Measurements from ENCODE around the gene NOD2. TPM values are rescaled to one million over a fixed set of nuclear protein-coding genes. Genes with fewer than 3 reads are reported as not detected.

NOD2 gene
- total RNA-seq, 1 donor from 2014 or later = 0.51 TPM

- Mint-ChIP-seq H3K27me3 (ENCODE audit: low read depth) (no peaks in the 10 kb centered on the region), H3K36me3 (ENCODE audit: low read depth) (no peaks in the 10 kb centered on the region), H3K4me1 (peaks cover 16% of the 10 kb centered on the region), H3K27ac (ENCODE audit: unreplicated experiment) (no peak overlapping the region), H3K9me3 (peaks cover 10% of the 10 kb centered on the region), H3K4me3 (no peak overlapping the region)
- no peak for TF ChIP-seq CTCF (conservative IDR thresholded peaks at IDR 0.05)
- no peak for DNase-seq (ENCODE audit: low read depth, low spot score)
Observed at GRCh38 chr16:50721549-50722404, 28.4 kb downstream of the NOD2 start.

- Mint-ChIP-seq H3K9me3 (peaks cover 10% of the 10 kb centered on the region), H3K4me1 (peaks cover 10% of the 10 kb centered on the region), H3K36me3 (ENCODE audit: low read depth) (no peaks in the 10 kb centered on the region), H3K27ac (ENCODE audit: unreplicated experiment) (no peak overlapping the region), H3K4me3 (no peak overlapping the region), H3K27me3 (ENCODE audit: low read depth) (no peaks in the 10 kb centered on the region)
- no peak for TF ChIP-seq CTCF (conservative IDR thresholded peaks at IDR 0.05)
- no peak for DNase-seq (ENCODE audit: low read depth, low spot score)
Observed at GRCh38 chr16:50722405-50722737, 29.0 kb downstream of the NOD2 start.

GRCh38 chr16:50722960-50723359, 29.6 kb downstream of the NOD2 start:
- H3K27me3 Mint-ChIP-seq (ENCODE audit: low read depth) = no peaks in the 10 kb centered on the region
- H3K27ac Mint-ChIP-seq (ENCODE audit: unreplicated experiment) = no peak overlapping the region
- no peak for DNase-seq (ENCODE audit: low read depth, low spot score)
- H3K4me3 Mint-ChIP-seq = no peak overlapping the region
- peaks cover 4% of the 10 kb centered on the region for H3K4me1 Mint-ChIP-seq
- H3K9me3 Mint-ChIP-seq = peaks cover 10% of the 10 kb centered on the region
- TF ChIP-seq CTCF (conservative IDR thresholded peaks at IDR 0.05) = no peak
- H3K36me3 Mint-ChIP-seq (ENCODE audit: low read depth) = no peaks in the 10 kb centered on the region

GRCh38 chr16:50724306-50724705, 30.9 kb downstream of the NOD2 start:
- TF ChIP-seq CTCF (conservative IDR thresholded peaks at IDR 0.05) = no peak
- Mint-ChIP-seq H3K9me3 (peaks cover 10% of the 10 kb centered on the region), H3K4me1 (no peaks in the 10 kb centered on the region), H3K36me3 (ENCODE audit: low read depth) (no peaks in the 10 kb centered on the region), H3K27ac (ENCODE audit: unreplicated experiment) (no peak overlapping the region), H3K4me3 (no peak overlapping the region), H3K27me3 (ENCODE audit: low read depth) (no peaks in the 10 kb centered on the region)
- DNase-seq (ENCODE audit: low read depth, low spot score) = no peak

- Mint-ChIP-seq H3K9me3 (no peaks in the 10 kb centered on the region), H3K27me3 (ENCODE audit: low read depth) (peaks cover 14% of the 10 kb centered on the region), H3K36me3 (ENCODE audit: low read depth) (no peaks in the 10 kb centered on the region), H3K27ac (ENCODE audit: unreplicated experiment) (no peak overlapping the region), H3K4me1 (peaks cover 10% of the 10 kb centered on the region), H3K4me3 (no peak overlapping the region)
- no peak for DNase-seq (ENCODE audit: low read depth, low spot score)
- TF ChIP-seq CTCF (conservative IDR thresholded peaks at IDR 0.05) = no peak
Observed at GRCh38 chr16:50731130-50731988, 38.0 kb downstream of the NOD2 start.
